Astrocyte of the spinal cord (primary cell): Measurements from ENCODE around the gene NAT8.
"Not testable (repeated sequence)": the region's sequence is repeated elsewhere in the genome, so short reads cannot be mapped to it uniquely, and the experiment has no call there.

Source experiments
- DNase-seq: peaks from one replicate; pipeline ENCODE4 v3.0.0; 2011; ENCODE audit warnings: low read depth, low spot score
- H3K4me3 ChIP-seq: 2 replicates; pipeline ENCODE4 v1.5.1; 2011; ENCODE audit warnings: low read depth, mild to moderate bottlenecking, low read length, moderate library complexity
- CTCF ChIP-seq: IDR thresholded peaks from 2 replicates; pipeline ENCODE4 v1.5.1; 2012; ENCODE audit warnings: low read depth, mild to moderate bottlenecking, low read length, inconsistent platforms
- in situ Hi-C: cut with HindIII; loops from 2 replicates; pipeline ENCODE4 v1.10.0; 2017; ENCODE audit warnings: low sequenced_read_pairs

The NAT8 gene

GRCh38 chr2:73642338-73643018 is at the start of gene NAT8:
Gene NAT8 (minus strand): TSS chr2:73642422. CDS start chr2:73641628, 794 bp downstream.
- TF ChIP-seq CTCF = no peak
- H3K4me3 ChIP-seq = no peak within 1 kb of the TSS
- no peak for DNase-seq
- in situ Hi-C loops = no loop called here

GRCh38 chr2:73690372-73691088 is 48.3 kb upstream of the NAT8 start:
- DNase-seq = peak; percentile 20
- TF ChIP-seq CTCF = peak; percentile 63

GRCh38 chr2:73688494-73688893 is 46.3 kb upstream of the NAT8 start:
- in situ Hi-C loops, DNase-seq, H3K4me3 ChIP-seq: not testable (repeated sequence)

More at GRCh38 chr2:73690372-73691088, 48.3 kb upstream of the NAT8 start:
- in situ Hi-C loops, H3K4me3 ChIP-seq: not testable (repeated sequence)

GRCh38 chr2:73685764-73686438 is 43.7 kb upstream of the NAT8 start:
- in situ Hi-C loops = no loop called here
- no peak overlapping the region for H3K4me3 ChIP-seq
- TF ChIP-seq CTCF = no peak
- DNase-seq = no peak

GRCh38 chr2:73684905-73685304 is 42.7 kb upstream of the NAT8 start:
- peak; percentile 3 for TF ChIP-seq CTCF
- DNase-seq, in situ Hi-C loops, H3K4me3 ChIP-seq: not testable (repeated sequence)

GRCh38 chr2:73684325-73684724 is 42.1 kb upstream of the NAT8 start:
- H3K4me3 ChIP-seq, in situ Hi-C loops, DNase-seq: not testable (repeated sequence)

- in situ Hi-C loops, H3K4me3 ChIP-seq, DNase-seq: not testable (repeated sequence)
- TF ChIP-seq CTCF = peak; percentile 25
These were observed 37.8 kb upstream of the NAT8 start for GRCh38 chr2:73679951-73680571.

GRCh38 chr2:73679237-73679636 is 37.0 kb upstream of the NAT8 start:
- DNase-seq, in situ Hi-C loops, H3K4me3 ChIP-seq: not testable (repeated sequence)

GRCh38 chr2:73678008-73678407 is 35.8 kb upstream of the NAT8 start:
- H3K4me3 ChIP-seq, in situ Hi-C loops, DNase-seq: not testable (repeated sequence)

GRCh38 chr2:73676211-73676610 is 34.0 kb upstream of the NAT8 start:
- in situ Hi-C loops, DNase-seq: not testable (repeated sequence)

More at GRCh38 chr2:73676211-73676610, 34.0 kb upstream of the NAT8 start:
- not testable (repeated sequence) for H3K4me3 ChIP-seq
